B cell (primary cell): ENCODE measurements around the gene MAP6. TPM values are rescaled to one million over a fixed set of nuclear protein-coding genes. Genes with fewer than 3 reads are reported as not detected.

Source experiments
- ATAC-seq: fragments of 200-7000 bp; cut with Tn5 transposase; one replicate; pipeline ENCODE4 v1.10.0; 2021; ENCODE audit warnings: low read depth, mild to moderate bottlenecking, moderate number of reproducible peaks, moderate library complexity
- CTCF ChIA-PET: fragments of 350-600 bp; sonication (Branson Sonifier 250); formaldehyde crosslinking; loops from one replicate; lab custom pipeline; 2021; ENCODE audit warnings: antibody characterized with exemption, inconsistent platforms; lab: Charles Lee
- POLR2A ChIA-PET: fragments of 350-600 bp; sonication (Branson Sonifier 250); formaldehyde crosslinking; loops from one replicate; lab custom pipeline; 2021; ENCODE audit warnings: antibody characterized with exemption; lab: Charles Lee
- DNase-seq: peaks from one replicate; pipeline ENCODE4 v3.0.0; 2013
- H2AFZ ChIP-seq: 2 replicates; pipeline ENCODE4 v1.6.1; 2012; ENCODE audit warnings: mild to moderate bottlenecking, low read depth, low read length; ENCODE audit not compliant: insufficient read depth, poor library complexity, severe bottlenecking
- H3K27ac ChIP-seq, 2 donors: 1 replicate in 1 of 2; 2 replicates in 1 of 2; pipeline ENCODE4 v1.5.1; 2012 to 2013; ENCODE audit warnings: low read length in 2 of 2, mild to moderate bottlenecking in 2 of 2, moderate library complexity in 1 of 2
- H3K27me3 ChIP-seq, 4 experiments: fragments of 200-600 bp in 1 of 4; sonication (generic) in 1 of 4; replicated peaks in 1 of 4; 1 replicate in 2 of 4; 2 replicates in 2 of 4; pipeline versions ENCODE4 v1.6.1 to v1.7.0; 2013 to 2016; ENCODE audit warnings: low read length in 3 of 4, mild to moderate bottlenecking in 2 of 4, mixed read lengths in 1 of 4, moderate library complexity in 1 of 4; ENCODE audit not compliant: insufficient read depth in 4 of 4, control insufficient read depth in 3 of 4; ENCODE audit errors: control extremely low read depth in 1 of 4
- H3K36me3 ChIP-seq, 2 experiments: replicated peaks in 1 of 2; 1 replicate in 1 of 2; 2 replicates in 1 of 2; pipeline versions ENCODE4 v1.6.1 to v1.7.1; 2013; ENCODE audit warnings: low read length in 1 of 2; ENCODE audit not compliant: insufficient read depth in 2 of 2, control insufficient read depth in 1 of 2; ENCODE audit errors: control extremely low read depth in 1 of 2, extremely low read depth in 1 of 2
- H3K4me1 ChIP-seq, 2 donors: fragments of 200-600 bp in 1 of 2; sonication (generic) in 1 of 2; 1 replicate in 1 of 2; 2 replicates in 1 of 2; pipeline versions ENCODE4 v1.5.1 to v1.6.1; 2013 to 2017; ENCODE audit warnings: low read length in 2 of 2; ENCODE audit not compliant: control insufficient read depth in 2 of 2, insufficient read depth in 2 of 2
- H3K4me2 ChIP-seq: replicated peaks from 2 replicates; pipeline ENCODE3; 2012; ENCODE audit warnings: mild to moderate bottlenecking, low read depth, low read length; ENCODE audit not compliant: poor library complexity, severe bottlenecking
- H3K4me3 ChIP-seq, 5 experiments: fragments of 200-600 bp in 1 of 5; sonication (generic) in 1 of 5; 1 replicate in 3 of 5; 2 replicates in 2 of 5; pipeline versions ENCODE4 v1.5.1 to v1.7.0; 2011 to 2016; ENCODE audit warnings: low read length in 4 of 5, mild to moderate bottlenecking in 4 of 5, low read depth in 2 of 5, control low read depth in 1 of 5, moderate library complexity in 1 of 5; ENCODE audit not compliant: insufficient read depth in 1 of 5; ENCODE audit errors: control extremely low read depth in 1 of 5, extremely low read depth in 1 of 5
- H3K79me2 ChIP-seq: fragments of 200-600 bp; sonication (generic); one replicate; pipeline ENCODE4 v1.6.0; 2016; ENCODE audit warnings: low read length; ENCODE audit not compliant: control insufficient read depth, insufficient read depth
- H3K9ac ChIP-seq: fragments of 200-600 bp; sonication (generic); 2 replicates; pipeline ENCODE4 v1.6.1; 2017; ENCODE audit warnings: mild to moderate bottlenecking, low read length, moderate library complexity
- H3K9me3 ChIP-seq, 3 donors: one replicate each; pipeline versions ENCODE4 v1.6.1 to v1.7.1; 2013; ENCODE audit warnings: low read length in 2 of 3; ENCODE audit not compliant: control insufficient read depth in 2 of 3, insufficient read depth in 1 of 3; ENCODE audit errors: control extremely low read depth in 1 of 3
- H4K20me1 ChIP-seq: 2 replicates; pipeline ENCODE4 v1.6.0; 2012; ENCODE audit warnings: mild to moderate bottlenecking, low read length; ENCODE audit not compliant: insufficient read depth, control insufficient read depth, poor library complexity, severe bottlenecking
- H3K27ac Mint-ChIP-seq: one replicate; pipeline ENCODE4 v1.8.0; 2021; ENCODE audit warnings: mixed read lengths
- H3K27me3 Mint-ChIP-seq: one replicate; pipeline ENCODE4 v1.8.0; 2021; ENCODE audit warnings: mixed read lengths
- H3K4me1 Mint-ChIP-seq: one replicate; pipeline ENCODE4 v1.8.0; 2021; ENCODE audit warnings: mixed read lengths
- H3K4me3 Mint-ChIP-seq: one replicate; pipeline ENCODE4 v1.8.0; 2021; ENCODE audit warnings: mixed read lengths
- H3K9me3 Mint-ChIP-seq: one replicate; pipeline ENCODE4 v1.8.0; 2022; ENCODE audit warnings: mixed read lengths; ENCODE audit not compliant: insufficient read depth
- CTCF ChIP-seq: fragments of 200-600 bp; IDR thresholded peaks from one replicate; pipeline ENCODE4 v1.8.0; 2022; ENCODE audit warnings: antibody characterized with exemption, mild to moderate bottlenecking
- EZH2 ChIP-seq: IDR thresholded peaks from 2 replicates; pipeline ENCODE4 v1.6.1; 2012; ENCODE audit warnings: borderline replicate concordance, low read depth, mild to moderate bottlenecking, moderate library complexity, low read length; ENCODE audit not compliant: insufficient read depth, poor library complexity, severe bottlenecking
- WGBS: methylation state at CpG from one replicate; pipeline ENCODE4 v1.1.5; 2013; ENCODE audit warnings: missing lambda C conversion rate; ENCODE audit not compliant: insufficient coverage; 5-methylcytosine and 5-hydroxymethylcytosine counted together
- intact Hi-C: fragments of 100-400 bp; cut with micrococcal nuclease; formaldehyde crosslinking; loops from one replicate; pipeline ENCODE4 v1.10.0; 2022
- polyA plus RNA-seq: library from polyadenylated mRNA; depleted of rRNA; stranded (reverse); fragments of >200 nt; gene quantifications from 2 replicates; pipeline ENCODE4 v1.2.3, GENCODE V29; 2012
- total RNA-seq, 2 donors: library from RNA; stranded (reverse); fragments of 120-200 nt in 1 of 2; gene quantifications; 1 replicate in 1 of 2; 2 replicates in 1 of 2; pipeline versions ENCODE4 v1.2.3 to v1.2.4, GENCODE V29; 2013 to 2022

MAP6 gene
- total and polyA plus RNA-seq, 2 donors (not counting 1 experiment from before 2014, with no cell fraction given) = 0.54 to 0.57 TPM

GRCh38 chr11:75538150-75538942 lies 130.5 kb downstream of the MAP6 start:
- H3K27me3 Mint-ChIP-seq = peaks cover 30% of the 10 kb centered on the region

More at GRCh38 chr11:75538150-75538942, 130.5 kb downstream of the MAP6 start:
- ATAC-seq (no peak), DNase-seq (no peak)
- no peaks in the 10 kb centered on the region for H3K79me2 ChIP-seq
- H3K4me1 Mint-ChIP-seq = peaks cover 32% of the 10 kb centered on the region
- no peak overlapping the region for H3K27ac Mint-ChIP-seq
- H2AFZ ChIP-seq = no peak overlapping the region
- POLR2A ChIA-PET = interaction anchor here (0.7 kb wide), 1 partner anchor 28 kb away, joined by 3 read pairs; no protein-coding TSS in a partner anchor
- peaks cover 13 to 32% of the 10 kb centered on the region in 2 donors for H3K4me1 ChIP-seq
- no peak overlapping the region for H3K4me3 Mint-ChIP-seq
- no peaks in the 10 kb centered on the region for H4K20me1 ChIP-seq
- H3K36me3 ChIP-seq = no peaks in the 10 kb centered on the region
- 75% methylated on average over 11 of the region's 11 CpGs for WGBS
- no peak overlapping the region for H3K9ac ChIP-seq
- CTCF ChIA-PET = interaction anchor here (1.1 to 1.2 kb wide), 2 partner anchors 9 to 93 kb away, joined by 3 to 4 read pairs; no protein-coding TSS in a partner anchor
- no peak overlapping the region for H3K4me2 ChIP-seq
- TF ChIP-seq EZH2 = no peak
- TF ChIP-seq CTCF = no peak
- H3K9me3 ChIP-seq = peaks cover 0 to 2% (median 0%) of the 10 kb centered on the region in 3 donors
- no peak overlapping the region for H3K27ac ChIP-seq
- no peak overlapping the region for H3K4me3 ChIP-seq
- H3K27me3 ChIP-seq = peaks cover 0 to 12% (median 5%) of the 10 kb centered on the region in 4 experiments
- intact Hi-C loops = no loop called here
- H3K9me3 Mint-ChIP-seq = no peaks in the 10 kb centered on the region
